HL-60 (cell line): ENCODE results near the gene PCDH15.

Experiments
- DNase-seq, 2 experiments: peaks; one replicate each; pipeline ENCODE4 v3.0.0-alpha.2; 2010 to 2020; ENCODE audit warnings: low read depth in 1 of 2, low spot score in 1 of 2
- H3K27ac ChIP-seq: fragments of 250-450 bp; sonication (Bioruptor Pico); replicated peaks from 2 replicates; pipeline ENCODE4 v1.5.1; 2020; ENCODE audit warnings: mild to moderate bottlenecking, moderate library complexity
- H3K27me3 ChIP-seq: fragments of 250-450 bp; sonication (Bioruptor Pico); 2 replicates; pipeline ENCODE4 v1.5.1; 2021; ENCODE audit warnings: mild to moderate bottlenecking, moderate library complexity; ENCODE audit not compliant: insufficient read depth, poor library complexity, severe bottlenecking
- H3K4me3 ChIP-seq: replicated peaks from 2 replicates; pipeline ENCODE4 v1.5.1; 2011; ENCODE audit warnings: mild to moderate bottlenecking, control low read depth, low read length; ENCODE audit not compliant: insufficient read depth
- CTCF ChIP-seq: IDR thresholded peaks from one replicate; pipeline ENCODE4 v1.5.1; 2011; ENCODE audit warnings: low read length, control low read depth, inconsistent platforms; ENCODE audit not compliant: insufficient read depth
- GABPA ChIP-seq: IDR thresholded peaks from 2 replicates; pipeline ENCODE4 v1.6.1; 2012; ENCODE audit warnings: low read depth
- POLR2AphosphoS5 ChIP-seq: IDR thresholded peaks from 2 replicates; pipeline ENCODE4 v1.6.1; 2012; ENCODE audit warnings: low read depth
- REST ChIP-seq: IDR thresholded peaks from 2 replicates; pipeline ENCODE4 v1.6.1; 2012; ENCODE audit warnings: low read depth; ENCODE audit not compliant: insufficient replicate concordance
- SPI1 ChIP-seq: IDR thresholded peaks from 2 replicates; pipeline ENCODE4 v1.6.1; 2012; ENCODE audit warnings: low read depth, mild to moderate bottlenecking, borderline replicate concordance

PCDH15 gene

GRCh38 chr10:54666192-54666591 is 134.8 kb downstream of the PCDH15 start:
- H3K27me3 ChIP-seq: no peaks in the 10 kb centered on the region
- no peak overlapping the region for H3K27ac ChIP-seq
- no peak for DNase-seq
- H3K4me3 ChIP-seq: no peak overlapping the region
- TF ChIP-seq POLR2AphosphoS5 (no peak), SPI1 (no peak), CTCF (no peak), GABPA (no peak), REST (no peak)

GRCh38 chr10:54665095-54665494 is 135.9 kb downstream of the PCDH15 start:
- TF ChIP-seq SPI1 (no peak), POLR2AphosphoS5 (no peak), CTCF (no peak), REST (no peak), GABPA (no peak)
- no peak for DNase-seq

GRCh38 chr10:54660397-54660796 is 140.6 kb downstream of the PCDH15 start:
- no peak overlapping the region for H3K27ac ChIP-seq
- no peaks in the 10 kb centered on the region for H3K27me3 ChIP-seq
- no peak for TF ChIP-seq CTCF
- no peak for TF ChIP-seq SPI1
- no peak for TF ChIP-seq REST
- no peak for DNase-seq
- H3K4me3 ChIP-seq: no peak overlapping the region

More at GRCh38 chr10:54665095-54665494, 135.9 kb downstream of the PCDH15 start:
- Histone ChIP-seq H3K4me3 (no peak overlapping the region), H3K27ac (no peak overlapping the region), H3K27me3 (no peaks in the 10 kb centered on the region)
